ENCODE measurements around the gene NME8. TPM values are rescaled to one million over a fixed set of nuclear protein-coding genes. Genes with fewer than 3 reads are reported as not detected.

The NME8 gene
- total and polyA plus RNA-seq, 7 experiments from 2014 or later: 2.7 to 5.5 TPM; not detected in 5

- Mint-ChIP-seq H3K4me1 (no peaks in the 10 kb centered on the region), H3K36me3 (no peaks in the 10 kb centered on the region), H3K27ac (no peak overlapping the region), H3K27me3 (peaks cover 10 to 28% (median 14%) of the 10 kb centered on the region in 5 donors), H3K9me3 (peaks cover 0 to 7% (median 1%) of the 10 kb centered on the region in 11 donors), H3K4me3 (no peak overlapping the region)
- ATAC-seq: no peak
- intact Hi-C loops (cut with micrococcal nuclease): no loop called here
- Histone ChIP-seq H3K27me3 (ENCODE audit: control insufficient read depth in 2 of 2, insufficient read depth in 2 of 2, low read length in 2 of 2) (no peaks in the 10 kb centered on the region), H3K27ac (ENCODE audit: low read depth, low read length) (no peak overlapping the region), H3K36me3 (ENCODE audit: control insufficient read depth in 2 of 3, insufficient read depth in 3 of 3, low read length in 3 of 3) (no peaks in the 10 kb centered on the region), H3K4me3 (ENCODE audit: low read length) (no peak overlapping the region), H3K9me3 (ENCODE audit: control insufficient read depth in 2 of 3, low read length in 3 of 3) (no peaks in the 10 kb centered on the region), H3K4me1 (ENCODE audit: control insufficient read depth in 2 of 2, insufficient read depth in 2 of 2, low read length in 2 of 2) (no peaks in the 10 kb centered on the region)
- CTCF ChIA-PET: no interaction called here
- POLR2A ChIA-PET: no interaction called here
- DNase-seq: no peak
Observed at GRCh38 chr7:37893359-37893758, 45.0 kb downstream of the NME8 start.

- Histone ChIP-seq H3K27ac (ENCODE audit: low read depth, low read length) (no peak overlapping the region), H3K36me3 (ENCODE audit: control insufficient read depth in 2 of 3, insufficient read depth in 3 of 3, low read length in 3 of 3) (no peaks in the 10 kb centered on the region), H3K27me3 (ENCODE audit: control insufficient read depth in 2 of 2, insufficient read depth in 2 of 2, low read length in 2 of 2) (no peaks in the 10 kb centered on the region), H3K9me3 (ENCODE audit: control insufficient read depth in 2 of 3, low read length in 3 of 3) (no peaks in the 10 kb centered on the region), H3K4me1 (ENCODE audit: control insufficient read depth in 2 of 2, insufficient read depth in 2 of 2, low read length in 2 of 2) (no peaks in the 10 kb centered on the region), H3K4me3 (ENCODE audit: low read length) (no peak overlapping the region)
- no peaks in the 10 kb centered on the region for H3K36me3 Mint-ChIP-seq
- DNase-seq (no peak), ATAC-seq (no peak)
- no peak overlapping the region for H3K27ac Mint-ChIP-seq
- H3K4me1 Mint-ChIP-seq: no peaks in the 10 kb centered on the region
- intact Hi-C loops (cut with micrococcal nuclease): no loop called here
- CTCF ChIA-PET: no interaction called here
- no peak overlapping the region for H3K4me3 Mint-ChIP-seq
- POLR2A ChIA-PET: no interaction called here
- H3K27me3 Mint-ChIP-seq: peaks cover 10 to 28% (median 14%) of the 10 kb centered on the region in 5 donors
- H3K9me3 Mint-ChIP-seq: peaks cover 0 to 7% (median 1%) of the 10 kb centered on the region in 11 donors
Observed at GRCh38 chr7:37894671-37895070, 46.3 kb downstream of the NME8 start.

GRCh38 chr7:37899712-37900247 is 51.4 kb downstream of the NME8 start:
- H3K9me3 Mint-ChIP-seq: peaks cover 0 to 3% (median 0%) of the 10 kb centered on the region in 11 donors
- H3K36me3 Mint-ChIP-seq: no peaks in the 10 kb centered on the region
- H3K4me1 ChIP-seq (ENCODE audit: control insufficient read depth in 2 of 2, insufficient read depth in 2 of 2, low read length in 2 of 2): no peaks in the 10 kb centered on the region
- POLR2A ChIA-PET: no interaction called here
- H3K4me3 Mint-ChIP-seq: no peak overlapping the region
- H3K27ac ChIP-seq (ENCODE audit: low read depth, low read length): no peak overlapping the region
- no peak for DNase-seq
- no peaks in the 10 kb centered on the region for H3K4me1 Mint-ChIP-seq
- CTCF ChIA-PET: no interaction called here
- intact Hi-C loops (cut with micrococcal nuclease): loop anchor here in 1 of 2 donors (10.0 kb wide), 1 partner anchor 475 kb away; no protein-coding TSS in a partner anchor
- no peaks in the 10 kb centered on the region for H3K27me3 ChIP-seq (ENCODE audit: control insufficient read depth in 2 of 2, insufficient read depth in 2 of 2, low read length in 2 of 2)
- H3K9me3 ChIP-seq (ENCODE audit: control insufficient read depth in 2 of 3, low read length in 3 of 3): no peaks in the 10 kb centered on the region
- no peak overlapping the region for H3K4me3 ChIP-seq (ENCODE audit: low read length)
- H3K27ac Mint-ChIP-seq: no peak overlapping the region
- no peak for ATAC-seq
- H3K27me3 Mint-ChIP-seq: peaks cover 2 to 24% (median 10%) of the 10 kb centered on the region in 5 donors
- no peaks in the 10 kb centered on the region for H3K36me3 ChIP-seq (ENCODE audit: control insufficient read depth in 2 of 3, insufficient read depth in 3 of 3, low read length in 3 of 3)

- Mint-ChIP-seq H3K27ac (no peak overlapping the region), H3K4me1 (no peaks in the 10 kb centered on the region), H3K27me3 (peaks cover 5 to 17% (median 9%) of the 10 kb centered on the region in 5 donors), H3K9me3 (peaks cover 0 to 3% (median 0%) of the 10 kb centered on the region in 11 donors), H3K4me3 (no peak overlapping the region), H3K36me3 (no peaks in the 10 kb centered on the region)
- DNase-seq (no peak), ATAC-seq (no peak)
- CTCF ChIA-PET: interaction anchor here (0.5 to 1.0 kb wide), 3 partner anchors 321 to 469 kb away, joined by 3 read pairs; no protein-coding TSS in a partner anchor
- intact Hi-C loops (cut with micrococcal nuclease): loop anchor here in 1 of 2 donors (10.0 kb wide), 1 partner anchor 473 kb away; no protein-coding TSS in a partner anchor
- POLR2A ChIA-PET: no interaction called here
- no peak overlapping the region for H3K27ac ChIP-seq (ENCODE audit: low read depth, low read length)
- no peaks in the 10 kb centered on the region for H3K36me3 ChIP-seq (ENCODE audit: control insufficient read depth in 2 of 3, insufficient read depth in 3 of 3, low read length in 3 of 3)
- H3K9me3 ChIP-seq (ENCODE audit: control insufficient read depth in 2 of 3, low read length in 3 of 3): no peaks in the 10 kb centered on the region
- no peaks in the 10 kb centered on the region for H3K4me1 ChIP-seq (ENCODE audit: control insufficient read depth in 2 of 2, insufficient read depth in 2 of 2, low read length in 2 of 2)
- no peaks in the 10 kb centered on the region for H3K27me3 ChIP-seq (ENCODE audit: control insufficient read depth in 2 of 2, insufficient read depth in 2 of 2, low read length in 2 of 2)
- no peak overlapping the region for H3K4me3 ChIP-seq (ENCODE audit: low read length)
Observed at GRCh38 chr7:37901236-37901827, 52.9 kb downstream of the NME8 start.

GRCh38 chr7:37901890-37902524 is 53.6 kb downstream of the NME8 start:
- POLR2A ChIA-PET: no interaction called here

GRCh38 chr7:37908221-37908788 is 59.9 kb downstream of the NME8 start:
- ATAC-seq: no peak
- Histone ChIP-seq H3K9me3 (ENCODE audit: control insufficient read depth in 2 of 3, low read length in 3 of 3) (no peaks in the 10 kb centered on the region), H3K27ac (ENCODE audit: low read depth, low read length) (no peak overlapping the region), H3K36me3 (ENCODE audit: control insufficient read depth in 2 of 3, insufficient read depth in 3 of 3, low read length in 3 of 3) (no peaks in the 10 kb centered on the region), H3K4me3 (ENCODE audit: low read length) (no peak overlapping the region), H3K27me3 (ENCODE audit: control insufficient read depth in 2 of 2, insufficient read depth in 2 of 2, low read length in 2 of 2) (no peaks in the 10 kb centered on the region), H3K4me1 (ENCODE audit: control insufficient read depth in 2 of 2, insufficient read depth in 2 of 2, low read length in 2 of 2) (no peaks in the 10 kb centered on the region)
- intact Hi-C loops (cut with micrococcal nuclease): loop anchor here in 1 of 2 donors (10.0 kb wide), 1 partner anchor 466 kb away; no protein-coding TSS in a partner anchor
- H3K4me1 Mint-ChIP-seq: no peaks in the 10 kb centered on the region
- ChIA-PET POLR2A (no interaction called here), CTCF (no interaction called here)
- H3K9me3 Mint-ChIP-seq: no peaks in the 10 kb centered on the region
- no peak for DNase-seq
- no peak overlapping the region for H3K4me3 Mint-ChIP-seq
- H3K27ac Mint-ChIP-seq: no peak overlapping the region
- peaks cover 23 to 32% (median 26%) of the 10 kb centered on the region in 5 donors for H3K27me3 Mint-ChIP-seq
- H3K36me3 Mint-ChIP-seq: no peaks in the 10 kb centered on the region

More at GRCh38 chr7:37901890-37902524, 53.6 kb downstream of the NME8 start:
- no peaks in the 10 kb centered on the region for H3K9me3 ChIP-seq (ENCODE audit: control insufficient read depth in 2 of 3, low read length in 3 of 3)
- intact Hi-C loops (cut with micrococcal nuclease): loop anchor here in 1 of 2 donors (10.0 kb wide), 1 partner anchor 473 kb away; no protein-coding TSS in a partner anchor
- Mint-ChIP-seq H3K4me3 (no peak overlapping the region), H3K9me3 (peaks cover 0 to 3% (median 0%) of the 10 kb centered on the region in 11 donors), H3K36me3 (no peaks in the 10 kb centered on the region), H3K4me1 (no peaks in the 10 kb centered on the region), H3K27me3 (peaks cover 5 to 17% (median 9%) of the 10 kb centered on the region in 5 donors), H3K27ac (no peak overlapping the region)
- CTCF ChIA-PET: interaction anchor here (0.6 kb wide), 2 partner anchors 465 to 466 kb away, joined by 3 read pairs; no protein-coding TSS in a partner anchor
- H3K4me1 ChIP-seq (ENCODE audit: control insufficient read depth in 2 of 2, insufficient read depth in 2 of 2, low read length in 2 of 2): no peaks in the 10 kb centered on the region
- H3K36me3 ChIP-seq (ENCODE audit: control insufficient read depth in 2 of 3, insufficient read depth in 3 of 3, low read length in 3 of 3): no peaks in the 10 kb centered on the region
- DNase-seq (no peak), ATAC-seq (no peak)
- H3K27ac ChIP-seq (ENCODE audit: low read depth, low read length): no peak overlapping the region
- no peaks in the 10 kb centered on the region for H3K27me3 ChIP-seq (ENCODE audit: control insufficient read depth in 2 of 2, insufficient read depth in 2 of 2, low read length in 2 of 2)
- no peak overlapping the region for H3K4me3 ChIP-seq (ENCODE audit: low read length)
